Amygdala (tissue), 56 donors: Measurements from ENCODE around the gene ABCA1.
A peak's percentile ranks its signal among the peaks of the same experiment; 100 is the strongest.
"Not testable (repeated sequence)": the region's sequence is repeated elsewhere in the genome, so short reads cannot be mapped to it uniquely, and the experiment has no call there.

Source experiments
- DNase-seq, 56 donors: peaks; one replicate each; lab custom pipeline; 2025; lab: John Stamatoyannopoulos, UW

ABCA1 gene

GRCh38 chr9:104775574-104775936 is 152.4 kb downstream of the ABCA1 start:
- DNase-seq: no peak

GRCh38 chr9:104774831-104775573 is 153.0 kb downstream of the ABCA1 start:
- DNase-seq: peak in 1 of 56 donors; percentile 13

- no peak for DNase-seq
Observed at GRCh38 chr9:104774132-104774531, 153.8 kb downstream of the ABCA1 start.

GRCh38 chr9:104772714-104773510 is 155.0 kb downstream of the ABCA1 start:
- DNase-seq: no peak

GRCh38 chr9:104769655-104770054 is 158.3 kb downstream of the ABCA1 start:
- no peak for DNase-seq

GRCh38 chr9:104769029-104769428 is 158.9 kb downstream of the ABCA1 start:
- not testable (repeated sequence) for DNase-seq

- DNase-seq: no peak
Observed at GRCh38 chr9:104767507-104767906, 160.4 kb downstream of the ABCA1 start.

- DNase-seq: no peak
Observed at GRCh38 chr9:104766025-104766424, 161.9 kb downstream of the ABCA1 start.

- DNase-seq: no peak
Observed at GRCh38 chr9:104765138-104765537, 162.8 kb downstream of the ABCA1 start.

GRCh38 chr9:104758974-104759373 is 169.0 kb downstream of the ABCA1 start:
- no peak for DNase-seq

GRCh38 chr9:104750185-104750767 is 177.7 kb downstream of the ABCA1 start:
- no peak for DNase-seq

GRCh38 chr9:104748359-104749031 is 179.5 kb downstream of the ABCA1 start:
- no peak for DNase-seq

- peak; percentile 18 to 98 (median 84) for DNase-seq
Observed at GRCh38 chr9:104747565-104748358, 180.2 kb downstream of the ABCA1 start, which contains the start of gene NIPSNAP3A. NIPSNAP3A (plus strand) TSS chr9:104747683; CDS start chr9:104747793, 110 bp downstream.

- no peak for DNase-seq
Observed at GRCh38 chr9:104747245-104747564, 180.8 kb downstream of the ABCA1 start.

- DNase-seq: no peak
Observed at GRCh38 chr9:104746798-104747197, 181.2 kb downstream of the ABCA1 start.

GRCh38 chr9:104746285-104746684 is 181.7 kb downstream of the ABCA1 start:
- no peak for DNase-seq

GRCh38 chr9:104745852-104746251 is 182.1 kb downstream of the ABCA1 start:
- no peak for DNase-seq

- peak in 8 of 56 donors; percentile 3 to 52 (median 8) for DNase-seq
Observed at GRCh38 chr9:104743376-104743985, 184.5 kb downstream of the ABCA1 start.

GRCh38 chr9:104740621-104741020 is 187.3 kb downstream of the ABCA1 start:
- no peak for DNase-seq

- DNase-seq: no peak
Observed at GRCh38 chr9:104738452-104738851, 189.5 kb downstream of the ABCA1 start.
